Femur (tissue), 1 donor: ENCODE results near the gene FRMD4A.
"Not testable (repeated sequence)": the region's sequence is repeated elsewhere in the genome, so short reads cannot be mapped to it uniquely, and the experiment has no call there.

ENCODE experiments used
- DNase-seq: peaks from one replicate; pipeline ENCODE4 v3.0.0-alpha.2; 2017

Gene FRMD4A

DNA sequence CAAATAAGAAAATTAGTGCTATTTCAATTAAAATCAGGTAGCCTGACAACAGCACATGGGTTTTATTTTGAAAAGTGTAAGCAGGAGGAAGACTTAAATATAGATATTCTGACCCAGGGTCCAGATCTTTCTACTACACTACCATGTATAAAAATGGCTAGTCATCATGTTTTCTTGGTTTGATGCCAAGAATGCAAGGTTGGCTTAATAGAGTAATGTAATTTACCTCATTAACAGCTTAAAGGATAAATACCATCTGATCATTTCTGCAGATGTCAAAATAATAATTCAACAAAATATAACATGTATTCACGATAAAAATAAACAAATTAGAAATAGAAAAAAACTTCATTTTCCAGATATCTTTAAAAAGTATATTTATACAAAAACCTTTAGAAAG lies 39.4 kb downstream of the FRMD4A start:
- DNase-seq = no peak

DNA sequence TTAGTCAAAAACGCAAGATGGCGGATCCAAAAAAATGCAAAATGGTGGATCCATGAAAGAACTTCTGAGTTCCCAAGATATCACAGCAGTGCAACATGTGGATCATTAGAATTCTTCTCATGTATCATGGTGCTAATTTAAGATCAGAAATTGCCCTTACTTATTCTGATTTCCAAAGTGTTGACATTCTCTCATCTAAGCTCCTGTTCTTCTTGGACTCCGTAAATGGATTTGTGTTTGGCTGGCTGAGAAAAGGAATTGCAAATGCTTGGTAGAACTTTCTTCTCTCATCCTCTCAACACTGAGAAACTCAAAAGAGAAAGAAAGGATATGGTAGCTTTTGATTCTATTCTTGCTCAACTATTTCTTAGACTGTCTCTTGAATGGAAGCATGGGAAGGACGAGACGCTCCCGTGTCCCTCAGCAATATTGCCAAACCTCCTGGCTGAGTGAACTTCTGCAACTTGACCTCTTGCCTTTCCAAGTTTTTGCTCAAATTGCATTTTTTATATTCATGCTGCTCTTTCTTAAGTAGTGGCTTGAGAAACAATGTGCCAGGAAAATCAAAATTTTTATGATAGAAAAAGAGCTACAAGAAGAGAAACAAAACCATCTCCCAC lies 44.7 kb downstream of the FRMD4A start:
- no peak for DNase-seq

DNA sequence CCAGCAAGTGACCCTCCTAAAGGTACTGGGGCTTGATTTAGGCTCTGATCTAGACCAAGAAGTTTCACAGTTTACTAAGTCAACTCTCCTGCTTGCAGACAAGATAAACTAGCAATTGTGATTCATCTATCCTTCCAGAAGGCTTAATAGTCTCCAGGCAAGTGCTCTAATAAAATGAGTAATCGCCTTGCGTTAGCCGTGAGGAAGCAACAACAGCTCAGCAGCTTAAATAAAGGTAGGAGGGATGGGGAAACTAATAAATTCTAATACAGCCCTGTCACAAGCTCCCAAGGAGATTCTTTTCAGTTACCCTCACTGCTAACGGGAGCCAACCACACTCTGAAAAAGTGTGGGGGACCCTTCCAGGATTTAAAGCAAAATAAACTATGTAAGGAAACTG lies 48.4 kb downstream of the FRMD4A start:
- DNase-seq = no peak

DNA sequence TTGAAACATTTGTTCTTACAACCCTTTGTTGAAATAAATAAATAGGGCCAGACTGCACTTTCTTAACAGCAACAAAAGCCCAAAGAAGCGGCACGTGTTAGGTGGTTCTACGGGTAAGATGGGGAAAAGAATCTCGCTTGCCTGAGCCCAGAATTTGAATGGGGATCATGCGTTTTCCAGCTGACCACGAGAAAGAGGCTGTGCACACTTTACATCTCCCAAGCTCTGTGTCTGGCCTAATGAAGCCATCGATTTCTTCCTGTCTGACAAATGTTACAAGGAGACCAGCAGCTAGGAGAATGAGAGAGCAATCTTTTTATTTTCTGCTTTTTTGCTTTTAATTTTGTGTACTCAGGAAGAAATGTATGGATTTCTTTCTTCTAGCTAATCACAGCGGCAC lies 52.2 kb downstream of the FRMD4A start:
- no peak for DNase-seq

DNA sequence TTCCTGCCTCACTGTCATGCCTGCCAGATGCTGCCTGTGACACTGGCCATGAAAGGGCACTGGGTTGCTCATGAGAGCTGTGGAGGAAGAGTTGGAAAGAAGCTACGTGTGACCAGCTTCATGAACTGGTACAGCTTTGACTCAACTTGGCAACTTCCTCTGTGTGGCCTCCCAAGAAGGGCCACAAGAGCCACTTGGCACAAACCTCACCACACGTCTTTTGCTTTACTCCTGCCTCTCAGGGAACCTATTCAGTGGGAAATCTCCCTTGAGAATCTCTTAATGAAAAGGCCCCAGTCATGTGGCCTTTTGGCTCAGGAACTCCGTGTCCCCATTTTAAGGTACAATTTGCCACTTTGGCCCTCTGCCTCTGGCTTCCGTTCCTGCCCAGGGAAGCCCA lies 54.5 kb downstream of the FRMD4A start:
- no peak for DNase-seq

DNA sequence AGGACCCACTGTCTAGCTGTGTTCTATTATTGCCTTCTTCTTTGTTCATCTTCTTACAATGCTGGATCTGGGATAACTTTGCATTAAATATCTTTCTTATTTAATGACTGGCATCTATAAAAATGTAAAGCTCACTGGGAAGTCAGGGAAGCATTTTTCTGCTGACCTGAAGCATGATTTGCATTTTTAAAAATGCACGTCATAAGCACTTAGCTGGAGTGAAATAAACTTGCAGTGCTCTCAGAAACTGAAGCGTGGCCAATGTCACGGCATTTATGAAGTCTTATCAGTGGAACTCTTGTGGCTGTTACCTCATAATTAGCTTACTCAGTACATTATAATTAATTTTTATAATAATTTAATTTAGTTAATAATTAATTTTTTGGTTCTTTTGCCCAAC lies 59.1 kb downstream of the FRMD4A start:
- DNase-seq = no peak

DNA sequence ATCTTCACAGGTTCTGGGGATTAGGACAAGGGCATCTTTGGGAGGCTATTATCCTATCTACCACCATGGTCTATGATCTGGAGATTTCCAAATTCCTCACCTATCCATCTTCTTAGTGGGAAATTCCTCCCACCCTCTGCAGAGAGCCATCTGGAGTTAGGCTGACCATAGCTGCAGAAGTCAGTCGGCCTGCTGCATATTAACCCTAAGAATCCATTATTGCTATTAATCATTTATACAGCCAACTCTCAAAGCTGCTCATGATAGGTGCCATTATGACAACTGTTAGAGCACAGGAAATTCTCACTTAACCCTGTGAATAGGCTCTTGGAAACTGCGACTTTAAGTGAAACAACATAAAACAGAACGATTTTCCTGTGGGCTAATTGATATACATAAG lies 60.4 kb downstream of the FRMD4A start:
- DNase-seq = no peak

DNA sequence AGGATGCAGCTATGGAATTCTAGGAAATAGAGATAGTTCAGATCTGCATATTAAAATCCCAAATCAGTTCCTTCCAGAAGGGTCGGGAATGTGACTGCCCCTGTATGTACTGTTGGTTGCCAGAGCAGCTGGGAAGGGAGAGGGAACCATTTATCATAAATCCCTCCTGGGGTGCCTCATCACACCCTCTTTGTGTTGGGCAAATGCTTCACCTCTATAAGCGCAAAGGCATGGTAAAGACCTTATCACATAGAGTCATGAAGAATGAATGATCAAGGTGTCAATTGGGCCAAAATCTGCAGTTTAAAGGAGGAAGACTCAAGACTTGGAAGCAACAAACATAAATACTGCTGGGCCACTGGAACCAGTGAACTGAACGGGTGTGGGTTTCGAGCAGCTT lies 65.0 kb downstream of the FRMD4A start:
- no peak for DNase-seq

DNA sequence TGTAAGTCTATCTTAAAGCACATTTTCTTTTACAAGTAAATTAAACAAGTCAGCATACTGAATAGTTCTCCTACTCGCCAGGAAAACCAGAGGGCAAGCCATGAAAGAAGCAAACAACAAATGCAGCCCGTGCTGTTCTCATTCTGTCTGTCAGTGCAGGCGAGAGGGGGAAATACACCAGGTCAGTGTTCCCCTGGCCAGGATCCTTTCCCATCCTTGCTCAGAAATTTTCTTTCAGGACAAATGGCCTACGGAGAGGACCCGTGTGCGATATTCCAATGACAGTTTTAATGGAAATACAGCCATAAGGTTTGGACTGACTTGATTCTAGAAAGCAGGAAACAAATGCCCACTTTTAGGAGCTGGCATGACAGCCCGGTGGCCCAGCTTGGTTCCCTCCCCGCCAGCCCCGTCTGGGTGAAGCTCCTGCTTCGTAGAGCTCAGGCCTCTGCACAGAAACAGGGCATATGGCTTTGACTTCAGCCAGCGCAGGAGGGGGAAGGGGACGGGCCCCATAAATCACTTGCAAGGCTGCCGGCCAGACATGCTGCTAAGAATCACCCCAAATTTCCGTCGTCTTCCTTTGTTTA lies 67.8 kb downstream of the FRMD4A start:
- DNase-seq = no peak

DNA sequence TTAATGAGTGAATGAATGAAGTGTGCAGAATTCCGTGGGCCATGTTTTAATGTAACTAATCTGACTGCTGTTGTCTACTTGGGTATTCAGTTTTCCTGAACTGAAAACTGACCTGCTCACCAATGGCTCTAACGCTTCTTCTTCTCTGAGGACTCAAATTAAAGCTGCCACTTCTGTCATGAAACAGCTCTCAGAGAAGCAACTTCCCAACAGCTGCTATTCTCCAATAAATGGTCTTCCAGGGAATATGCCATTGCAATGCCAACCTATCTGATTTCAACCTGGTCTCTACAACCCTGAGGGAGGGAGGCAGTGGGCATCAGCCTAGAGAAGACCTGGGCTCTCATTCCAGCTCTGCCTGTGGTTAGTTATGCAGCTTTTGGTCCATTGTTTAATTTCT lies 69.4 kb downstream of the FRMD4A start:
- no peak for DNase-seq

DNA sequence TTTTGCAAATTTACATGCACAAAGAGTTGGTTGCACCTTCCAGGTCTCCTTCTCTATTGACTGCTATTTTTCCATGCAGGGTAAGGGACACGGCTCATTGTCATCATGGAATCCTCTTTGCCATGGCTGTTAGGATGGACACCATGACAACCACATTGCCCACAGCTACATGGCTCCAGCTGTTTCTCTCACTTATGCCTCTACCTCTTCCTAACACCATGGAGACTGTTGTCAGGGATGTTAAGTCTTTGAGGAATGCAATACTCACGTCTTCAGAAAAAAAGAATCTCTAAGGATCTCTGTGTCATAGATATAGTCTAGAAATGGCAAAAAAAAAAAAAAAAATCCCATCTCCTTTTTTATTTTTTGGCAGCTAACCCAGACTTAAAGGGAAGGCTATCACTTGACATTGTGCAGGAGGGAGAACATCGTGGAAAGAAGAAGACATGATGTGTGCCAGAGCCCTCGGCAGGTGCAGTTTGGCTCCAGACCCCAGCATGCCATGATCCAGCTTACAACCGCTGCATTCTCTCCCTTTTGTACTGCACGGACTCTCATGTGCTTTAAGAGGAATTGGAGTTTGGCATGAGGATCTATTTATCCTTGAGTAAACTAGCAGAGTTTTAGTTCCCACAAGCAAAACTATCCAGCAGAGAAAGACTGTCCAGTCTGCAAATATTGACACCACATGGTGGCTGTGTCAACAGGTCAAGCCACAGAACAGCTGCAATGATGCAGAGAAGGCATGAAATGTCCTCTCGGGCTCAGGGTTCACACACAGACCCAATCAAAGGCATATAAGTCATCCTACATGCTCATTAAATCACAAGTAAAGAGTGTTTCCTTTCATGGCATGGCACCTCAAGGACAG lies 70.8 kb downstream of the FRMD4A start:
- DNase-seq = peak; percentile 48

DNA sequence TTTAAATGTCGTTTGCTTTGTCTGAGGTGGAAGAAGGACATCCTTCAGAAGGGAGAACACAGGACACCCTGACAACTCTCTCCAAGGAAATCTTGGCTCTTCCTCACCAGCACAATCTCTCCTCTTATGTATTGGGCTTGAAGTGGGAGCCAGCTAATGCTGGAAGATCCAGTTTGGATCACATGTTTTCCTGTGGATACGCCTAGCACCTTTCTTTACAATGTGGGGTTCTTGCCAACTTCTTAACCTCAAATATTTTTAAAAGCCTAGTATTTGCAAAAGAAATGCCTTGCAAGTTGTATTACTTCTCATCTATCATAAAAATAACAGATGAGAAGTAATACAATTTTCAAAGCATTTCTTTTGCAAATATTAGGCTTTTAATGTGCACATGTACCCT lies 76.4 kb downstream of the FRMD4A start:
- DNase-seq = no peak

DNA sequence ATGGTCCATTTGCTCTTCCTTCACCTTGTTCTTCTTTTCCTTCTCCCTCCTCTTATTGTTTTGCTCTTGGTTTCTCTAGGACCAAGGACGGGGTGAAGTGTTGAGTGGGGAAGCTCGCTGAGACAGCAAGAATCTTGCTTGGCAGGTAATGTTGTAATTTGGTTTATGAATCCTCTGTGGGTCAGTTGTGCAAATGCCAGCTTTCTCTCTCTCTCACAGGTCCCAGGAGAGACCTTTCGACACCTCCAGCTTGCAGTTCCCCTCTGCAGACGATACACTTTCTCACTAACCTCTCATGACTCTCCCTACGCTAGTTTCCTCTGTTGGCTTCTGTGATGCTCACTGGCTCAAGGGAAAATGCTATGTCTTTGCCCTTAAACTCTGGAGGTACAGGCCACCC lies 77.0 kb downstream of the FRMD4A start:
- DNase-seq = no peak

DNA sequence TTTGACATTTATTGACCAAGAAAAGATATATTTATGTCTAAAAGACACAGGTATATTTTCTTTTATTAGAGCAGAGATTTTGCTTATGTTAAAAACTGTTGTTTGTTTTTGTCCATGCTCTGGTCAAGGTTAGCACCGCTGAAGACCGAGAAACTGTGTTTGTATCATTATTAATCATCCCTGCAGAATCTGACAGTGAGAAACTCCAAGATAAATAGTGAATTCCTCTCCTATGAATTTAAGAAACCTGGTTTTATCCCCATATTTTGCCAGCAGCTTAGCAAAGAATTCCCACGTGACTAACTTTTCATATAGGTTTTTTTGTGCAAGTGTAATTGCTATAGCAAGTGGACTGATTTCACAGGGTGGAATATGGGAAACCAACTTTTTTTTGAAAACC lies 77.6 kb downstream of the FRMD4A start:
- no peak for DNase-seq

DNA sequence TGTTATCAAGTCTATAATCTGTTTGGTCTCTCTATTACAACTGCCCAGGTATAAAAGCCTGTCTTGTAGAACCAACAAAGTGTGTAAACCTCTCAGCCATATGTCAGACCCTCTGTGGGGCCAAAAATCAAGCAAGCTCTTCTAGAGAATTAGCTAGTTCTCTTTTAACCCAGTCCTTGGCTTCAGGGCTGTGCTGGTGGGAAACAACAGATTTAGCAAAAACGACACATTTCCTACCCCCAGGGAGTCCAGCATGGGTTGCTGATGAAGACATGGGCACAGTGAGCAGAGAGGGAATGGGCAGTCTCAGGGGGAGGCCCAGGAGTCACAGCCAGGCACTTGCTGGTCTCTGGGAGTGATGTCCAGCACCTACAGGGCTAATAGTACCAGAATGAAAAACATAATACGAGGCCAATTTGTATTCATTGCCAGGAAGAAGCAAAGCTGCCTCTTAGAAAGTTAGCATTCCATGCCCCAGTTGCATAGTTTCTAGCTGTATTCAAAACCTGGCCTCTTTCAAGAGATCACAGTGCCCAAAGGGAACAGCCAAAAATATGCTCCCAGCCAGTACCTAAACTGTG lies 80.1 kb downstream of the FRMD4A start:
- DNase-seq = no peak

DNA sequence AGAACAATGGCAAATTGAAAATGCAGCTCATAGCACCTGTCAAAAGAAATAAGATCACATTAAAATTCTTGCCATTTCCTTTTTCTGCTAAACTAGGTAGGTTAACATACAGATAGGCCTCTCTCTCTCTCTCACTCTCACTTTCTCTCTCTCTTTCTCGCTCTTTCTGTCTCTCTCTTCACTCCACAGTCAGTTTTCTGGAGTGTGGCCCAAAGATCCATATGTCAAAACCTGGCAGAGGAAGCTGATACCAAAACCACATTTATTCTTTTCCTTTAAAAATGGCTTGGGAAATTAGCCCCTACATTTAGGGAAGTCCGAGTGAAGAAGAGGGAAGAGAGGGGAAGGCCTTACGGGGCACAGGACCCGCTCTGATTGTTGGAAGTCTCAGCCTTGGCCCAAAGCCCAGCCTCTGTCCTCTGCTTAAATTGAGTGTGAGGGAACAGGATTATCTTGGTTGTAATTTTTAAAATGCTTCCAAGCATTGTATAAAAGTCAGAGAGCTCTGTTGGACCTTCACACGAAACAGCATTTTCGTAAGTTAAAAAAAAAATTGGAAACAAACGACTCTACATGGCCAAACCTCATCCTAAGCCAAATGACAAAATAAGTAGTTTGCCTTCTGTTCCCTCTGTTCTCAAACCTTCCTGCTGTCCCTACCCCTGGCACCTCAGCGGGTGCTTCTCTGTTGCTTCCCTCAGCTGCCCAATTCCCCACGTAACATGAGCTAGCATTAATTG lies 83.2 kb downstream of the FRMD4A start:
- DNase-seq = peak; percentile 34

DNA sequence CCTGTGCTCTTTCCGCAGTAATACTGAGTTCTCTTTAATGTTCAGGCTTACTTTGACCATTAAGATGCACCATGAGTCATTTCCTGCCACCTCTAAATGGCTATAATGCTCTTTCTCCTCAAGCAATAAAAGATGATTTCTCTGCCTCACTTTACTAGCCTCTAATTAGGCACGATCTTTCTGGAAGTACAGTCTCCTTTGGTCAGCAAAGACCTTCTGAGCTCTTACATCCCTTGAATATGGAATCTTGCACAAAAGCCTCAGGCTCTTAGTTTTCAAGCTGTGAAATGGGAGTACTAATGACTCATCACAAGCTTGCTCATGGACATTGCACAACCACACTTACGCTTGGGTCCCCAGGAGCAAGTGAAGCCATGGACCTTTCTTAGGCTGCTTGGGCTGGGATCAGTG lies 85.9 kb downstream of the FRMD4A start:
- DNase-seq = no peak

DNA sequence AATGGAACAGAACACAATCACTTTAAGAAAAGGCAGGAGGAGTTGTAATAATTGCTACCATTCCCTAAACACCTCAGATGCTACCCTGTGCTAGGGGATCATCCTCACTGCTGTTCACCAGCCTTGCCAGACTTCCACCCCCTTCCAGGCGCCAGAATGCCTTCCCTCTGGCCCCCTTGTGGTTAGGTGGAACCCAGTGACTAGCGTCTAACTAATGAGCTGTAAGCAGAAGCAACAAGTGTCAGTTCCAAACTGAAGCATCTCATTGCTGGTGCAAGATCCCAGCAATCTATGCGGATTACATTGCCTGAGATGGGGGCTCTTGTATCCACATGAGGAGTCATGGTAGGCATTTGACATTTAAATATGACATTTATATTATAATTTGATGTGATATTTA lies 86.6 kb downstream of the FRMD4A start:
- DNase-seq = no peak

DNA sequence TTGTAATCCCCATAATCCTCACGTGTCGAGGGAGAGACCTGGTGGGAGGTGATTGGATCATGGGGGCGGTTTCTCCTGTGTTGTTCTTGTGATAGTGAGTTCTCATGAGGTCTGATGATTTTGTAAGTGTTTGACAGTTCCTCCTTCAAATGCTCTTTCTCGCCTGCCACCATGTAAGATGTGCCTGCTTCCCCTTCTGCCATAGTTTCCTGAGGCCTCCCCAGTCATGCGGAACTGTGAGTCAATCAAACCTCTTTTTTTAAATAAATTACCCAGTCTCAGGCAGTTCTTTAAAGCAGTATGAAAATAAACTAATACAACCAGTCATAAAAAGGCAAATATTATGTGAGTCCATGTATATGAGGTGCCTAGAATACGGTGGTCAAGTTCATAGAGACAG lies 87.5 kb downstream of the FRMD4A start:
- no peak for DNase-seq

DNA sequence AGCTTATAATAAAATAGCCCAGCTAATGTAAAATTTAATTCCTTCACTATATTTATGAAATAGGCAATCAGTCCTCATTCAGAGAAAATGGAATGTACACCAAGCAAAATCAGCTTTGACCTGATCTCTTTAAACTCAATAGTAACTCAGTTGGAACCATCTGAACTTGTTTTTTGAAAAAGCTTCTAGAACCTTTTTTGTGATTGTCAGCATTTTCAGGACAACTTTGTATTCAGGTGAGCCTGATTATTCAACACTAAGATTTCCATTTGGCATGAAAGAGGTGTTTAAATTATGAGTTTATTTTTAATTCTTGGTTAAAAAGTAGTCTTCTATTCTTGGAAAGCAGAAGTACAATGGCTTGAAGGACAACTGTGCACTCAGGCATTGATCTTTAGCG lies 89.5 kb downstream of the FRMD4A start:
- no peak for DNase-seq

DNA sequence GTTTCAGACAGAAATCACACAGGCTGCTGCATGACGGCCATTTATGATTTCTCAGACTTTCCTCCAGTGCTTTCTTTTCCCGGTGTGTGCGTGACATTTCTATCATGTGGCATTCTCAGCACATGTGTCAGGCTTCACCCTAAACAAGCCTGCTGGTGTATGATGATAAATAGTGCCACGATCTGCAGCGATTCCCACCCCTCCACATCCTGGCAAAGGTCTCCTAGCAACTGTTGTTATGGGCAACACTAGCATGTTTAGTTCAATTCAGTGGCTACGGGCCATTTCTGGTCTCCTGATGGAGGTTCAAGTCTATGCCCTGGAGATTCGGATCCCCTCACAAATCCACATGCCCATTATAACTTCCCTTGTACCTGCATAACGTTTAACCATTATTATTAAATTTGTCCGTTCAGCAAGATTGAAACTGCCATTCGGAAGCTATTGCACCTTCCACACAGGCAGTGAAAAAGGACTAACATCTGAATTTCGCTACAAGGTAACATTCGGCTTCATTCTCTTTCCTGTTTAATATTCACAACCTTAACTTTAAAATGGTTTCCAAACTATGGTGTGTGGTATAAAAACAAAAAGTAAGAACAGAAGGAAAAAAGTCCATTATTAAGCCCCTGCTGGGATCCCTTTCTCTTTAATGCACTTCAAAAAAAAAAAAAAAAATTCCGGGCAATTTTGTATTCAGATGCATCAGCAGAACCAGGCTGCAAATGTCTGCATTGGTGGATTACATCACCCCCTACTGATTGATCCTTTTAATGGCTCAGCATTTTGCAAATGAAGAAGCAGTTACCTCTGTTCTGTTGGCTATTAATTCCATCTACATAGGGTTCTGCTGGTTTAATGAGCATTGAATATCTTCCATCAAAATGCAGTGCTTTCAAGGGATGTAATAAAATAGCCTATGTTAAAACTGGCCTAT lies 90.2 kb downstream of the FRMD4A start:
- DNase-seq = peak; percentile 34

DNA sequence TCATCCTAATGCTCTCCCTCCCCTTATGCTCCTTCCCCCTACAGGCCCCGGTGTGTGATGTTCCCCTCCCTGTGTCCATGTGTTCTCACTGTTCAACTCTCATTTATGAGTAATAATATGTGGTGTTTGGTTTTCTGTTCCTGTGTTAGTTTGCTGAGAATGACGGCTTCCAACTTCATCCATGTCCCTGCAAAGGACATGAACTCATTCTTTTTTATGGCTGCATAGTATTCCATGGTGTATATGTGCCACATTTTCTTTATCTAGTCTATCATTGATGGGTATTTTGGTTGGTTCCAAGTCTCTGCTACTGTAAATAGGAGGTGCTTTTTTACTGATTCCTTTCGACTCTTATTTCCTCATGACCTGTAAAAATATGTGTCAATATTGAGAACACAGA lies 92.1 kb downstream of the FRMD4A start:
- DNase-seq = not testable (repeated sequence)
